ENCODE data around the gene RNF175.

DNA sequence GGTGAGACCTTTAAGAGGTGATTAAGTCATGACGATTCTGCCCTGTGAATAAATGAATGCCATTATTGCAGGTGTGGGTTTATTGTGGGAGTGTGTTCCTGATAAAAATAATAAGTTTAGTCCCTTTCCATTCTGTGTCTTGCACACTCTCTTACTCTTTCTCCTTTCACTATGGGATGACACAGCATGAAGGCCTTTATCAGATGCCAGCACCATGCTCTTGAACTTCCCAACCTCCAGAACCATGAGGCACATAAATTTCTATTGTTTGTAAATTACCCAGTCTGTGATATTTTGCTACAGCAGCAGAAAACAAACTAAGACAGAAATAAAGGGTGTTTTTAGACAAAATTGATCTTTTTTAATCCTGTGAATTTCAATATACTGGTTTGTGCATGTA is 18.6 kb upstream of the RNF175 start:
- TF ChIP-seq, protein P1, sequence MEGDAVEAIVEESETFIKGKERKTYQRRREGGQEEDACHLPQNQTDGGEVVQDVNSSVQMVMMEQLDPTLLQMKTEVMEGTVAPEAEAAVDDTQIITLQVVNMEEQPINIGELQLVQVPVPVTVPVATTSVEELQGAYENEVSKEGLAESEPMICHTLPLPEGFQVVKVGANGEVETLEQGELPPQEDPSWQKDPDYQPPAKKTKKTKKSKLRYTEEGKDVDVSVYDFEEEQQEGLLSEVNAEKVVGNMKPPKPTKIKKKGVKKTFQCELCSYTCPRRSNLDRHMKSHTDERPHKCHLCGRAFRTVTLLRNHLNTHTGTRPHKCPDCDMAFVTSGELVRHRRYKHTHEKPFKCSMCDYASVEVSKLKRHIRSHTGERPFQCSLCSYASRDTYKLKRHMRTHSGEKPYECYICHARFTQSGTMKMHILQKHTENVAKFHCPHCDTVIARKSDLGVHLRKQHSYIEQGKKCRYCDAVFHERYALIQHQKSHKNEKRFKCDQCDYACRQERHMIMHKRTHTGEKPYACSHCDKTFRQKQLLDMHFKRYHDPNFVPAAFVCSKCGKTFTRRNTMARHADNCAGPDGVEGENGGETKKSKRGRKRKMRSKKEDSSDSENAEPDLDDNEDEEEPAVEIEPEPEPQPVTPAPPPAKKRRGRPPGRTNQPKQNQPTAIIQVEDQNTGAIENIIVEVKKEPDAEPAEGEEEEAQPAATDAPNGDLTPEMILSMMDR (IDR thresholded peaks at IDR 0.05) = no peak
- TF ChIP-seq POLR2A (IDR thresholded peaks at IDR 0.05) = no peak

All from lower leg skin (tissue), 3 donors.